Caco-2 (cell line): ENCODE data around the gene STK38L. TPM values are rescaled to one million over a fixed set of nuclear protein-coding genes. Genes with fewer than 3 reads are reported as not detected.

Experiments
- BruUV-seq: library from RNA; stranded (reverse); fragments of 400-500 nt; replicated peaks from 2 replicates; lab custom pipeline; 2021; lab: Mats Ljungman, UMichigan
- CTCF ChIA-PET: fragments of 300-600 bp; sonication (Branson Sonifier 250); formaldehyde crosslinking; loops from one replicate; lab custom pipeline; 2022; ENCODE audit warnings: antibody characterized with exemption; lab: Charles Lee
- POLR2A ChIA-PET: fragments of 300-600 bp; sonication (Branson Sonifier 250); formaldehyde crosslinking; loops from one replicate; lab custom pipeline; 2022; ENCODE audit warnings: antibody characterized with exemption; lab: Charles Lee
- DNase-seq, 2 experiments: peaks; one replicate each; pipeline versions ENCODE4 v3.0.0 to v3.0.0-alpha.2; 2020 to 2022
- H3K27me3 ChIP-seq: replicated peaks from 2 replicates; pipeline ENCODE4 v1.6.0; 2011; ENCODE audit warnings: low read length; ENCODE audit not compliant: control insufficient read depth, insufficient read depth
- H3K36me3 ChIP-seq: 2 replicates; pipeline ENCODE4 v1.5.1; 2011; ENCODE audit warnings: low read length; ENCODE audit not compliant: control insufficient read depth, insufficient read depth
- H3K4me1 ChIP-seq: fragments of 250-450 bp; sonication (Bioruptor Pico); 2 replicates; pipeline ENCODE4 v1.5.1; 2020; ENCODE audit warnings: mild to moderate bottlenecking
- H3K4me3 ChIP-seq: 2 replicates; pipeline ENCODE4 v1.5.1; 2011; ENCODE audit warnings: low read depth, mild to moderate bottlenecking, control low read depth, low read length
- H3K9me3 ChIP-seq: fragments of 250-450 bp; sonication (Bioruptor Pico); 2 replicates; pipeline ENCODE4 v1.5.1; 2020; ENCODE audit warnings: mild to moderate bottlenecking, moderate library complexity
- H3K27ac Mint-ChIP-seq: one replicate; pipeline ENCODE4 v1.8.0; 2022; ENCODE audit warnings: mixed read lengths; ENCODE audit not compliant: unreplicated experiment
- H3K27me3 Mint-ChIP-seq: one replicate; pipeline ENCODE4 v1.8.0; 2022; ENCODE audit warnings: mixed read lengths; ENCODE audit not compliant: insufficient read depth, unreplicated experiment
- H3K36me3 Mint-ChIP-seq: one replicate; pipeline ENCODE4 v1.8.0; 2022; ENCODE audit warnings: mild to moderate bottlenecking, mixed read lengths; ENCODE audit not compliant: insufficient read depth, unreplicated experiment
- H3K4me1 Mint-ChIP-seq: one replicate; pipeline ENCODE4 v1.8.0; 2022; ENCODE audit warnings: low read depth, mixed read lengths; ENCODE audit not compliant: unreplicated experiment
- H3K4me3 Mint-ChIP-seq: one replicate; pipeline ENCODE4 v1.8.0; 2022; ENCODE audit warnings: mild to moderate bottlenecking, moderate library complexity, mixed read lengths; ENCODE audit not compliant: unreplicated experiment
- H3K9me3 Mint-ChIP-seq: one replicate; pipeline ENCODE4 v1.8.0; 2022; ENCODE audit warnings: mixed read lengths; ENCODE audit not compliant: unreplicated experiment
- intact Hi-C: fragments of 100-400 bp; cut with micrococcal nuclease; formaldehyde crosslinking; loops from one replicate; pipeline ENCODE4 v1.10.0; 2022; ENCODE audit not compliant: unreplicated experiment
- total RNA-seq: library from RNA; stranded (reverse); gene quantifications from 2 replicates; pipeline ENCODE4 v1.2.3, GENCODE V29; 2022
- TF ChIP-seq, protein P1 (sequence below), 2 experiments: fragments of 200-600 bp in 1 of 2; IDR thresholded peaks; 1 replicate in 1 of 2; 2 replicates in 1 of 2; pipeline versions ENCODE4 v1.5.1 to v1.8.0; 2011 to 2022; ENCODE audit warnings: antibody characterized with exemption in 1 of 2, control low read depth in 1 of 2, inconsistent platforms in 1 of 2, low read depth in 1 of 2, low read length in 1 of 2, mild to moderate bottlenecking in 1 of 2, moderate library complexity in 1 of 2; ENCODE audit not compliant: insufficient read depth in 1 of 2, severe bottlenecking in 1 of 2, unreplicated experiment in 1 of 2

Gene STK38L
- total RNA-seq, 1 experiment from 2014 or later = 59.4 TPM

DNA sequence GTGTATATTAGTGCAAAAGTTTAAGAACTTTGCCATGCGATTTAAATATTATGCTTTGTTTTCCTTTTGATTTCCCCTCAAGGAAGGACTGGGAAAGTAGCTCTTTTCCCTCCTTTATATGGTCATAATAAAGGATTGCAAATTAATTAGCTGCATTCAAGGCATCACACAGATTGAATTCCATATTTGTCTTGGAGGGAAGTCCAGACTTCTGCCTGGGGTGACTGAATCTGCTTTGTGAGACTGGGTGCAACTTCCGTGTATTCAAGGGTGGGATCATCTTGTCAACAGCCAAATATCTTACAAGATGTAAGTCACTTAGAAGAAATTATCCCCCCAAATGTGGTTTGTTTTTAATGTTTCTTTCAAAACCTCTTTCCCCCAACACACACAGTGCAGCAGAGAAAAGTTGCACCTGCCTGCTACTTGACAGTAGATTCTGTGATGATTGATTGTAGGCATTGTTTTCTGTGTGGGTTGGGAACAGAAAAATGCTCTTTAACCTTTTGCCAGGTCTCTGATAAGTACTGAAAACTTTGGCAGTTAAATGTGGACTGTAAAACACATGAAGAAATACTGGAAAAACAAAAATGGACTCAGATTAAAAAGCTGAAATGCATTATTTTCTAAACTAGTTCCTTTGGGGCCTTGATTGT lies 28.4 kb downstream of the STK38L start:
- Mint-ChIP-seq H3K36me3 (peaks cover 5% of the 10 kb centered on the region), H3K9me3 (no peaks in the 10 kb centered on the region), H3K4me3 (no peak overlapping the region), H3K27me3 (no peaks in the 10 kb centered on the region), H3K27ac (peak overlapping the region; percentile 30), H3K4me1 (peaks cover 24% of the 10 kb centered on the region)
- Histone ChIP-seq H3K4me1 (peaks cover 24% of the 10 kb centered on the region), H3K4me3 (no peak overlapping the region), H3K9me3 (no peaks in the 10 kb centered on the region), H3K36me3 (no peaks in the 10 kb centered on the region), H3K27me3 (no peaks in the 10 kb centered on the region)
- DNase-seq = peak in 1 of 2 experiments; percentile 51
- TF ChIP-seq, protein P1, sequence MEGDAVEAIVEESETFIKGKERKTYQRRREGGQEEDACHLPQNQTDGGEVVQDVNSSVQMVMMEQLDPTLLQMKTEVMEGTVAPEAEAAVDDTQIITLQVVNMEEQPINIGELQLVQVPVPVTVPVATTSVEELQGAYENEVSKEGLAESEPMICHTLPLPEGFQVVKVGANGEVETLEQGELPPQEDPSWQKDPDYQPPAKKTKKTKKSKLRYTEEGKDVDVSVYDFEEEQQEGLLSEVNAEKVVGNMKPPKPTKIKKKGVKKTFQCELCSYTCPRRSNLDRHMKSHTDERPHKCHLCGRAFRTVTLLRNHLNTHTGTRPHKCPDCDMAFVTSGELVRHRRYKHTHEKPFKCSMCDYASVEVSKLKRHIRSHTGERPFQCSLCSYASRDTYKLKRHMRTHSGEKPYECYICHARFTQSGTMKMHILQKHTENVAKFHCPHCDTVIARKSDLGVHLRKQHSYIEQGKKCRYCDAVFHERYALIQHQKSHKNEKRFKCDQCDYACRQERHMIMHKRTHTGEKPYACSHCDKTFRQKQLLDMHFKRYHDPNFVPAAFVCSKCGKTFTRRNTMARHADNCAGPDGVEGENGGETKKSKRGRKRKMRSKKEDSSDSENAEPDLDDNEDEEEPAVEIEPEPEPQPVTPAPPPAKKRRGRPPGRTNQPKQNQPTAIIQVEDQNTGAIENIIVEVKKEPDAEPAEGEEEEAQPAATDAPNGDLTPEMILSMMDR (IDR thresholded peaks at IDR 0.05; ENCODE audit: insufficient read depth in 1 of 2, low read depth in 1 of 2, low read length in 1 of 2, severe bottlenecking in 1 of 2, unreplicated experiment in 1 of 2) = no peak
- intact Hi-C loops = no loop called here
- ChIA-PET POLR2A (no interaction called here), CTCF (interaction anchor here (0.6 kb wide), 1 partner anchor 432 kb away, joined by 4 read pairs; no protein-coding TSS in a partner anchor)
- no TSS peak for BruUV-seq

DNA sequence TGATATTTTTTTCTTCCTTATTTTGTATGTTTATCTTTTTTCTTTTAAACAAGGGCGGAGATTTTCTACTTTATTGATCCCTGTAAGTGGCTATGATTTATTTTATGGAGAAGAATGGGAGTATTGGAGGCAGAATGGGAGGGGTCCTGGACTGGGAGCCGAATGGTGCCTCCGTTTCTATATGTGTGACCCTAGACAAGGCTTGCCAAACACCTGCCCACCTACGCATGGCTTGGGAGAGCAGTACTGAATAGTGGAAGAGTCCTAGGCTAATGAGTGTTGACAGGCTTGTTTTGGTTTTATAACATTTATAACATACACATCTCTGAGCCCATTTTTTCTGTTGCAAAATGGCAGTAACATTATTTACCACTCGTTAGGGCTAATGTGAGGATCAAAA lies 29.0 kb downstream of the STK38L start:
- ChIA-PET POLR2A (no interaction called here), CTCF (no interaction called here)
- H3K27ac Mint-ChIP-seq = peak overlapping the region; percentile 30
- H3K4me3 Mint-ChIP-seq = no peak overlapping the region
- Histone ChIP-seq H3K36me3 (no peaks in the 10 kb centered on the region), H3K27me3 (no peaks in the 10 kb centered on the region), H3K9me3 (no peaks in the 10 kb centered on the region), H3K4me3 (no peak overlapping the region), H3K4me1 (peaks cover 26% of the 10 kb centered on the region)
- BruUV-seq = no TSS peak
- intact Hi-C loops = no loop called here
- no peak for DNase-seq
- no peaks in the 10 kb centered on the region for H3K9me3 Mint-ChIP-seq
- peaks cover 5% of the 10 kb centered on the region for H3K36me3 Mint-ChIP-seq
- H3K27me3 Mint-ChIP-seq = no peaks in the 10 kb centered on the region
- peaks cover 30% of the 10 kb centered on the region for H3K4me1 Mint-ChIP-seq
- TF ChIP-seq, protein P1 (IDR thresholded peaks at IDR 0.05; ENCODE audit: insufficient read depth in 1 of 2, low read depth in 1 of 2, low read length in 1 of 2, severe bottlenecking in 1 of 2, unreplicated experiment in 1 of 2) = no peak

DNA sequence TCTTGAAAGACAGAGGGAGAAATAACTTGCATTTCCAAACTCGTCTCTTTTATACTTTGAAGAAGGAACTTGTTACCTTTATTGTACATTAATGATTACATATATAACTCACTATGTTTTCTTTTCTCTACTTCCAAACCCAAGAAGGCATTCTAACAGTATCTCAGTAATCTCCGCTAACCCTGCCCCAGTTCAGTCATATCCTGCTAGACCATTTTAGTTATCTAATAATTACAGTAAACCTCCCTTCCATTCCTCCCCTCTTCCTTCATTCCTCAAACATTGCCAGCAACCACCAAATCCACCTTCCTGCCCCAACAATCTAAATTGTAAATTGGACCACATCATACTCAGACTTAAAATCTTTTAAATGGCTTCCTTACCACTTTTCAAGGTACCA lies 30.6 kb downstream of the STK38L start:
- H3K36me3 Mint-ChIP-seq = peaks cover under 1% of the 10 kb centered on the region
- H3K27me3 Mint-ChIP-seq = no peaks in the 10 kb centered on the region
- CTCF ChIA-PET = no interaction called here
- no peak overlapping the region for H3K4me3 Mint-ChIP-seq
- H3K27ac Mint-ChIP-seq = no peak overlapping the region
- Histone ChIP-seq H3K9me3 (no peaks in the 10 kb centered on the region), H3K27me3 (no peaks in the 10 kb centered on the region), H3K4me3 (no peak overlapping the region), H3K36me3 (no peaks in the 10 kb centered on the region), H3K4me1 (peaks cover 28% of the 10 kb centered on the region)
- BruUV-seq = no TSS peak
- TF ChIP-seq, protein P1 (IDR thresholded peaks at IDR 0.05; ENCODE audit: insufficient read depth in 1 of 2, low read depth in 1 of 2, low read length in 1 of 2, severe bottlenecking in 1 of 2, unreplicated experiment in 1 of 2) = no peak
- peaks cover 34% of the 10 kb centered on the region for H3K4me1 Mint-ChIP-seq
- intact Hi-C loops = no loop called here
- H3K9me3 Mint-ChIP-seq = no peaks in the 10 kb centered on the region
- POLR2A ChIA-PET = no interaction called here
- no peak for DNase-seq
